Heart right ventricle (tissue), 16 donors: ENCODE data around the gene MAD1L1. TPM values are rescaled to one million over a fixed set of nuclear protein-coding genes. Genes with fewer than 3 reads are reported as not detected.

Source experiments
- ATAC-seq, 8 donors: fragments of 200-7000 bp; cut with Tn5 transposase; one replicate each; pipeline ENCODE4 v1.9.1; 2020; ENCODE audit warnings: mild to moderate bottlenecking in 8 of 8, moderate library complexity in 8 of 8, moderate number of reproducible peaks in 1 of 8
- DNase-seq, 2 donors: peaks; one replicate each; pipeline ENCODE4 v3.0.0-alpha.2; 2020
- H3K27ac ChIP-seq, 10 donors: fragments of 200-600 bp; sonication (generic) in 2 of 10; one replicate each; pipeline versions ENCODE4 v1.5.0 to v1.8.0; 2020 to 2022; ENCODE audit warnings: mild to moderate bottlenecking in 3 of 10
- H3K27me3 ChIP-seq, 7 donors: fragments of 200-600 bp; one replicate each; pipeline ENCODE4 v1.8.0; 2021 to 2022; ENCODE audit warnings: mild to moderate bottlenecking in 2 of 7
- H3K36me3 ChIP-seq, 9 donors: fragments of 200-600 bp; sonication (generic) in 1 of 9; one replicate each; pipeline versions ENCODE4 v1.5.0 to v1.8.0; 2020 to 2022; ENCODE audit warnings: mild to moderate bottlenecking in 2 of 9
- H3K4me1 ChIP-seq, 9 donors: fragments of 200-600 bp; sonication (generic) in 1 of 9; one replicate each; pipeline versions ENCODE4 v1.5.0 to v1.8.0; 2020 to 2022; ENCODE audit warnings: mild to moderate bottlenecking in 4 of 9
- H3K4me3 ChIP-seq, 10 donors: fragments of 200-600 bp; sonication (generic) in 2 of 10; one replicate each; pipeline versions ENCODE4 v1.5.0 to v1.8.0; 2020 to 2022; ENCODE audit warnings: mild to moderate bottlenecking in 7 of 10, moderate library complexity in 2 of 10
- H3K9me3 ChIP-seq, 11 donors: fragments of 200-600 bp in 10 of 11; sonication (generic) in 2 of 11; one replicate each; pipeline versions ENCODE4 v1.5.0 to v1.8.0; 2013 to 2022; ENCODE audit warnings: mild to moderate bottlenecking in 2 of 11, control low read depth in 1 of 11, moderate library complexity in 1 of 11
- WGBS, 2 donors: extraction: QIAGEN DNeasy Blood & Tissue Kit; methylation state at CpG; one replicate each; pipeline ENCODE4 v1.1.7; 2013; ENCODE audit warnings: inconsistent platforms in 1 of 2; 5-methylcytosine and 5-hydroxymethylcytosine counted together
- intact Hi-C, 10 donors: fragments of 100-400 bp; cut with DNase I; formaldehyde crosslinking; loops; one replicate each; pipeline versions ENCODE4 v1.11.1 to v1.14.2; 2022
- polyA plus RNA-seq, 2 donors: library from polyadenylated mRNA; stranded (reverse); fragments of 200-250 nt; gene quantifications; one replicate each; pipeline ENCODE4 v1.2.3, GENCODE V29; 2013
- total RNA-seq, 10 donors: library from RNA; stranded (reverse); fragmentation: NEBNext Ultra II Directional in 3 of 10; extraction: Animal tissue kit (Norgen Biotek cat#: 25700) in 3 of 10; gene quantifications; one replicate each; pipeline versions ENCODE4 v1.2.1 to v1.2.4, GENCODE V29; 2021 to 2023
- TF ChIP-seq, protein P1 (sequence below), 9 donors: fragments of 200-600 bp; sonication (generic) in 2 of 9; IDR thresholded peaks; one replicate each; pipeline versions ENCODE4 v1.5.0 to v1.8.0; 2021 to 2022; ENCODE audit warnings: antibody characterized with exemption in 9 of 9, mild to moderate bottlenecking in 5 of 9, moderate library complexity in 1 of 9
- donor health status: Arrhythmogenic right ventricular cardiomyopathy.
- donor health status: ischemic (EF 13 %, LVEDD 7.1; RV severe dilation, severe dysfunction).
- donor health status: healthy with polysubstance abuse.
- donor health status: DM: no; HTN: yes; CAD: no.
- donor health status: DM: no; HTN: no; CAD: no.
- donor health status: ischemic (EF 25% LVEDD 6.9; RV normal size, moderate dysfunction).
- donor health status: ischemic (EF 25% LVEDD 5.7; RV mildly dilated, moderate dysfunction).
- donor health status: healthy.
- donor health status: DM: yes; HTN: yes; CAD: no.
- donor health status: Ischemic cardiomyopathy.
- donor health status: ischemic (EF 35%, LVEDD 5.7; RV mildly dilated, moderate dysfunction).
- donor health status: nonischemic (EF 11% LVEDD 7.7; RV severe dilation, severe dysfunction).
- donor health status: DM: yes; HTN: yes; CAD: no.
- donor health status: PGD.
- donor health status: ischemic (EF 29% LVEDD 5.4; RV normal size, mild dysfunction).
- donor health status: nonischemic (EF 23%, LVEDD 6.1; RV moderate dilation, normal function).

MAD1L1 gene
- total and polyA plus RNA-seq, 12 donors = 13.8 to 46.8 (median 20.2) TPM

DNA sequence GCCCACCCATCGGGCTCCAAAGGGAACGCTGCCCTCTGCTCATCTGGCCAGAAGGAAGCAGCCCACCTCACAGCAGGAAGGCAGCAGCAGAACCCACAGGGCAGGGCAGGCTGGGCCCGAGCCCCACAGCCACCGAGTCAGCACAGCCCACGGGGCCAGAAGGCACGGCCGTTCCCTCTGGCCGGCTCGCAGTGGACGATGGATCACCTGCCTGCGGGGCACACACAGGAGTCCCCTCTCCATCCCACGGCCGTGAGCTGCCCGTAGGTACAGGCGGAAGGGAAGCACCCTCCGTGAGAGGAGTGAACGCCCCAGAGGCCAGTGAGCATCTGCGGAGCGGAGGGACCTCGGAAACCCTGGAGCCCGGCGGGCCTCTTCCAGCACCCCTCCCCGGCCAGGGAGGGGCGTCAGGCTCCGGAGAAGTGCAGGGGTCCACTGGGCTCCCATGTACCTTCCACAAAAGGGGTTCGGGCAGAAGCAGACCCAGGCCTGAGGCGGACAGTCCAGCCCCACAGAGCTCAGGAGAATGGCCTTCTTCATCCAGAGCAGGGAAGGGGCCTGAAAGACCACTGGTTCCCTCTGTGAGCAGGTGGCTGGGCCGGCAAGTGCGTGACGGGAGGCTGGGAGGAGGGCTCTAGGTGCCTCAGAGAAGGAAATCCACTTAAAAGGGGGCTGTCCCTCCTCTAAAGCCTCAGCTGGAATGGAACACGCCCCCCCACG is 20.9 kb upstream of the MAD1L1 start:
- TF ChIP-seq, protein P1, sequence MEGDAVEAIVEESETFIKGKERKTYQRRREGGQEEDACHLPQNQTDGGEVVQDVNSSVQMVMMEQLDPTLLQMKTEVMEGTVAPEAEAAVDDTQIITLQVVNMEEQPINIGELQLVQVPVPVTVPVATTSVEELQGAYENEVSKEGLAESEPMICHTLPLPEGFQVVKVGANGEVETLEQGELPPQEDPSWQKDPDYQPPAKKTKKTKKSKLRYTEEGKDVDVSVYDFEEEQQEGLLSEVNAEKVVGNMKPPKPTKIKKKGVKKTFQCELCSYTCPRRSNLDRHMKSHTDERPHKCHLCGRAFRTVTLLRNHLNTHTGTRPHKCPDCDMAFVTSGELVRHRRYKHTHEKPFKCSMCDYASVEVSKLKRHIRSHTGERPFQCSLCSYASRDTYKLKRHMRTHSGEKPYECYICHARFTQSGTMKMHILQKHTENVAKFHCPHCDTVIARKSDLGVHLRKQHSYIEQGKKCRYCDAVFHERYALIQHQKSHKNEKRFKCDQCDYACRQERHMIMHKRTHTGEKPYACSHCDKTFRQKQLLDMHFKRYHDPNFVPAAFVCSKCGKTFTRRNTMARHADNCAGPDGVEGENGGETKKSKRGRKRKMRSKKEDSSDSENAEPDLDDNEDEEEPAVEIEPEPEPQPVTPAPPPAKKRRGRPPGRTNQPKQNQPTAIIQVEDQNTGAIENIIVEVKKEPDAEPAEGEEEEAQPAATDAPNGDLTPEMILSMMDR (IDR thresholded peaks at IDR 0.05) = no peak
- intact Hi-C loops = loop anchor here in 3 of 10 donors (5.0 to 10.0 kb wide), 2 partner anchors 91 to 94 kb away; no protein-coding TSS in a partner anchor
- WGBS, 2 donors = 93 to 96% methylated on average over 32 of the region's 32 CpGs
- no peak for DNase-seq
- no peak overlapping the region for H3K4me3 ChIP-seq
- ATAC-seq = no peak
- H3K4me1 ChIP-seq = peaks cover 0 to 13% (median 9%) of the 10 kb centered on the region in 9 donors
- H3K9me3 ChIP-seq = no peaks in the 10 kb centered on the region
- peaks cover 0 to 51% (median 0%) of the 10 kb centered on the region in 9 donors for H3K36me3 ChIP-seq
- no peak overlapping the region for H3K27ac ChIP-seq
- H3K27me3 ChIP-seq = no peaks in the 10 kb centered on the region

DNA sequence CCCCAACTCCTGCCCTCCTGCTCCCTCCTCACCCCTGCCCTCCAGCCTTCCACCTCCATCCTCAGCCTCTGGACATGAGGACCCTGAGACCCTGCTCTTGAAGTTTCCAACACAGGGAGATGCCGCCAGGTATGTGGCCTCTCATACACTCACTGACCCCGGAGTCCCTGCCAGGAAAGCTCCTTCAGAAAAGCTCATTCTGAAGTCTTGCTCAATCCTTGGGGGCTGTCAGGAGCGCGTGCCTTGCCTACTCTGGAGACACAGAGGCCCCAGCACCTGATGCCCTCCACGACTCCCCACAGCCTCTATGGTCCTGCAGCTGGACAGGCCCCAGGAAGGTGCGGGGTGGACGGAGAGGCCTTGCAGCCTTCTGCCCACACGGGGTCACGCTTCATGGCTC is 20.3 kb upstream of the MAD1L1 start:
- WGBS, 2 donors = 95% methylated on average over 9 of the region's 9 CpGs
- intact Hi-C loops = loop anchor here in 3 of 10 donors (5.0 to 10.0 kb wide), 2 partner anchors 92 to 94 kb away; no protein-coding TSS in a partner anchor
- no peak overlapping the region for H3K4me3 ChIP-seq
- TF ChIP-seq, protein P1 (IDR thresholded peaks at IDR 0.05) = no peak
- no peak overlapping the region for H3K27ac ChIP-seq
- ATAC-seq = no peak
- H3K36me3 ChIP-seq = peaks cover 0 to 48% (median 0%) of the 10 kb centered on the region in 9 donors
- no peaks in the 10 kb centered on the region for H3K9me3 ChIP-seq
- H3K27me3 ChIP-seq = no peaks in the 10 kb centered on the region
- DNase-seq = no peak
- H3K4me1 ChIP-seq = peaks cover 0 to 18% (median 10%) of the 10 kb centered on the region in 9 donors

DNA sequence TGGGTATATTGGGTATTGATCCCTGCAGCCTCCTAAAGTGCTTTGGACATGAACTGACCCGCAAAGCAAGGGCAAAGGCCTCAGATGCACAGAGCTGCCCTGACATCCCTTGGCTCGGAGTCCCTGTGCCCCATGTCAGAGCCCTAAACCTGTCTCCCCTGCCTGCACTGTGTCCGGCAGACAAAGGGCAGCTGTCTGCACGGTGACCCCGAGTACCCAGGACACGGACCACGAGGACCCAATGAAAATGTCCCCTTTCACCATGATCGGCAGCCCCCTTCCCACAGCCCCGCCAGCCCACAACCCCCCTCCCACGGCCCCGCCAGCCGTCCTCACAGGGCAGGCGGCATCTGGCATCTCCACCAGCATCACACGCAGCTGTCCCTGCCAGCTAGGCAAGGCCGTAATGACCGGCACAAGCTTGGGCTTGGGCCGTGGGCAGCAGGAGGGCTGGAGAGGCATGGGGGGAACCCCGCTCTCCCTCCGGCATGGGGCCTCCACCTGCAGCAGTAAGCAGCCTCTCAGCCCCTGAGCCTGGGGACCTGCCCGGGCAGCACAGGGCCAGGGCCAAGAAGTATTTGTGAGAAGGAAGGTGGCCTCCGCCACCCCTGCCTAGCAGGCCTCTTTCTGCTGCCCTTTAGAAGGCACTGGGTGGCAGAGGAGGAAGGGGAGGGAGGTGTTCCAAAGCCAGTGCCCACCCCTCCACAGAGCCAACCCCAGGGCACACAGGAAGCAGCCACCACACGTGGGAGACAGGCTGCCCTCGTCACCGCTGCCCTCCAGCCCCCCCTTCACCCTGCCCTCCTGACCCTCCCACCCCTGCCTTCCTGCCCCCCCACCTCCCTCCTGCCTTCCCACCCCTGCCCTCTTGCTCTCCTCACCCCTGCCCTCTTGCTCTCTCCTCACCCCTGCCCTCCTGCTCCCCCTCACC is 19.4 kb upstream of the MAD1L1 start:
- Histone ChIP-seq H3K4me1 (peaks cover 0 to 23% (median 10%) of the 10 kb centered on the region in 9 donors), H3K36me3 (peaks cover 0 to 42% (median 0%) of the 10 kb centered on the region in 9 donors), H3K27ac (no peak overlapping the region), H3K9me3 (no peaks in the 10 kb centered on the region), H3K4me3 (no peak overlapping the region), H3K27me3 (no peaks in the 10 kb centered on the region)
- no peak for ATAC-seq
- DNase-seq = no peak
- 84 to 88% methylated on average over 23 to 24 of the region's 24 CpGs for WGBS, 2 donors
- intact Hi-C loops = loop anchor here in 3 of 10 donors (5.0 to 10.0 kb wide), 2 partner anchors 93 to 95 kb away; no protein-coding TSS in a partner anchor
- TF ChIP-seq, protein P1 (IDR thresholded peaks at IDR 0.05) = no peak

DNA sequence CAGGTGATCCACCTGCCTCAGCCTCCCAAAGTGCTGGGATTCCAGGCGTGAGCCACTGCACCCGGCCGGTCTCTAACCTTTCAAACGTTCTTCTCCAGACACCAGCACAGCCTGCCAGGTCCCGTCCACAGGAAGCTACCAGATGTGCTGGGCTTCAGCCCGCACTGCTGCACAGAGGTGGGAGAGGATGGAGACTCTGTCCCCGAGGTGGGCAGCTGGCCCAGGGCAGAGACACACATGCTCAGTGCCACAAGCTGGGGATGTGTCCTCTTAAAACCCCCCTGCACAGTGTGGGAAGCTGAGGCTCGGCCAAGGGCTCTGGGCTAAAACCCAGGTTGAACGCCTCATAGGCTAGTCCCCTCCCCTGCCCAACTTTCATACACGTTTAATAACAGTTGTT is 18.6 kb upstream of the MAD1L1 start:
- no peak for DNase-seq
- 81 to 83% methylated on average over 10 of the region's 10 CpGs for WGBS, 2 donors
- intact Hi-C loops = loop anchor here in 3 of 10 donors (5.0 to 10.0 kb wide), 2 partner anchors 93 to 96 kb away; no protein-coding TSS in a partner anchor
- peaks cover 0 to 26% (median 10%) of the 10 kb centered on the region in 9 donors for H3K4me1 ChIP-seq
- H3K27ac ChIP-seq = no peak overlapping the region
- H3K4me3 ChIP-seq = no peak overlapping the region
- TF ChIP-seq, protein P1 (IDR thresholded peaks at IDR 0.05) = no peak
- no peak for ATAC-seq
- H3K9me3 ChIP-seq = no peaks in the 10 kb centered on the region
- H3K27me3 ChIP-seq = no peaks in the 10 kb centered on the region
- H3K36me3 ChIP-seq = peaks cover 0 to 34% (median 0%) of the 10 kb centered on the region in 9 donors
